ENCODE data around the gene EDIL3.
"Not testable (repeated sequence)": the region's sequence is repeated elsewhere in the genome, so short reads cannot be mapped to it uniquely, and the experiment has no call there.

The EDIL3 gene

GRCh38 chr5:84057211-84057610, 327.5 kb downstream of the EDIL3 start:
- no peak for DNase-seq

GRCh38 chr5:84045964-84046363, 338.7 kb downstream of the EDIL3 start:
- DNase-seq, result no peak

GRCh38 chr5:84036842-84037241, 347.8 kb downstream of the EDIL3 start:
- DNase-seq, result no peak

- DNase-seq, result no peak
Observed at GRCh38 chr5:84032324-84032723, 352.4 kb downstream of the EDIL3 start.

- DNase-seq, result no peak
Observed at GRCh38 chr5:84028093-84028492, 356.6 kb downstream of the EDIL3 start.

GRCh38 chr5:84018521-84018920, 366.2 kb downstream of the EDIL3 start:
- DNase-seq, result not testable (repeated sequence)

- DNase-seq, result no peak
Observed at GRCh38 chr5:84017523-84018172, 367.0 kb downstream of the EDIL3 start.

GRCh38 chr5:84016085-84016484, 368.6 kb downstream of the EDIL3 start:
- DNase-seq, result no peak

GRCh38 chr5:84014966-84015365, 369.7 kb downstream of the EDIL3 start:
- no peak for DNase-seq

- no peak for DNase-seq
Observed at GRCh38 chr5:83993803-83994202, 390.9 kb downstream of the EDIL3 start.

- no peak for DNase-seq
Observed at GRCh38 chr5:83991566-83992224, 393.0 kb downstream of the EDIL3 start.

- DNase-seq, result no peak
Observed at GRCh38 chr5:83988293-83988685, 396.4 kb downstream of the EDIL3 start.

- no peak for DNase-seq
Observed at GRCh38 chr5:83987513-83988292, 397.0 kb downstream of the EDIL3 start.

- DNase-seq, result no peak
Observed at GRCh38 chr5:83983852-83984251, 400.8 kb downstream of the EDIL3 start.

- DNase-seq, result no peak
Observed at GRCh38 chr5:83973925-83974815, 410.5 kb downstream of the EDIL3 start.

- no peak for DNase-seq
Observed at GRCh38 chr5:83972909-83973308, 411.8 kb downstream of the EDIL3 start.

- DNase-seq, result no peak
Observed at GRCh38 chr5:83972236-83972635, 412.4 kb downstream of the EDIL3 start.

GRCh38 chr5:83967417-83967816, 417.3 kb downstream of the EDIL3 start:
- DNase-seq, result no peak

- no peak for DNase-seq
Observed at GRCh38 chr5:83965441-83965840, 419.2 kb downstream of the EDIL3 start.

GRCh38 chr5:83964271-83964670, 420.4 kb downstream of the EDIL3 start:
- no peak for DNase-seq

- peak; percentile 24 for DNase-seq
Observed at GRCh38 chr5:83957188-83957587, 427.5 kb downstream of the EDIL3 start.

GRCh38 chr5:83956386-83956785, 428.3 kb downstream of the EDIL3 start:
- no peak for DNase-seq

- DNase-seq, result no peak
Observed at GRCh38 chr5:83955916-83956315, 428.8 kb downstream of the EDIL3 start.
